ENCODE data around the gene MAPK6.

MAPK6 gene

DNA sequence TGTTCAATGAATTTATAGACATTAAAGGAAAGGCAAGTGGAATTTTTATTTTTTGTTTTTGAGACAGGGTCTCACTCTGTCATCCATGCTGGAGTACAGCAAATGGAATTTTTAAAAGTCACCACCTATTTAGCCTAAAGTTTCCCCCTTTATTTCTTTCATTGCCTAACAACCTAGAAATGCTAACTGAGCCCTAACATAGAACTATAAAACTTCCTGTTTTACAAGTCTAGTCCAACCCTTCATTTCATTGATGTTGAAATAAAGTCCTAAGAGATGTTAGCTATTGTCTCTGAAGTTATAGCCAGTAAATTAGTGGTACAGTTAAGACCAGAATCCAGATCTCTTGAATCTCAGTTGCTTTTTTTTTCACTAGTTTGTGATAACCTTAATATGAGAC is 39.0 kb downstream of the MAPK6 start:
- Histone ChIP-seq H3K4me3 (ENCODE audit: low read depth, low read length) (no peak overlapping the region), H3K27ac (no peak overlapping the region), H3K36me3 (peaks cover 81% of the 10 kb centered on the region), H3K27me3 (ENCODE audit: insufficient read depth, low read depth, severe bottlenecking) (no peaks in the 10 kb centered on the region), H3K9me3 (ENCODE audit: severe bottlenecking) (no peaks in the 10 kb centered on the region)
- TF ChIP-seq, protein P1, sequence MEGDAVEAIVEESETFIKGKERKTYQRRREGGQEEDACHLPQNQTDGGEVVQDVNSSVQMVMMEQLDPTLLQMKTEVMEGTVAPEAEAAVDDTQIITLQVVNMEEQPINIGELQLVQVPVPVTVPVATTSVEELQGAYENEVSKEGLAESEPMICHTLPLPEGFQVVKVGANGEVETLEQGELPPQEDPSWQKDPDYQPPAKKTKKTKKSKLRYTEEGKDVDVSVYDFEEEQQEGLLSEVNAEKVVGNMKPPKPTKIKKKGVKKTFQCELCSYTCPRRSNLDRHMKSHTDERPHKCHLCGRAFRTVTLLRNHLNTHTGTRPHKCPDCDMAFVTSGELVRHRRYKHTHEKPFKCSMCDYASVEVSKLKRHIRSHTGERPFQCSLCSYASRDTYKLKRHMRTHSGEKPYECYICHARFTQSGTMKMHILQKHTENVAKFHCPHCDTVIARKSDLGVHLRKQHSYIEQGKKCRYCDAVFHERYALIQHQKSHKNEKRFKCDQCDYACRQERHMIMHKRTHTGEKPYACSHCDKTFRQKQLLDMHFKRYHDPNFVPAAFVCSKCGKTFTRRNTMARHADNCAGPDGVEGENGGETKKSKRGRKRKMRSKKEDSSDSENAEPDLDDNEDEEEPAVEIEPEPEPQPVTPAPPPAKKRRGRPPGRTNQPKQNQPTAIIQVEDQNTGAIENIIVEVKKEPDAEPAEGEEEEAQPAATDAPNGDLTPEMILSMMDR (IDR thresholded peaks at IDR 0.05; ENCODE audit: low read depth, low read length), result no peak
- no peak for DNase-seq

DNA sequence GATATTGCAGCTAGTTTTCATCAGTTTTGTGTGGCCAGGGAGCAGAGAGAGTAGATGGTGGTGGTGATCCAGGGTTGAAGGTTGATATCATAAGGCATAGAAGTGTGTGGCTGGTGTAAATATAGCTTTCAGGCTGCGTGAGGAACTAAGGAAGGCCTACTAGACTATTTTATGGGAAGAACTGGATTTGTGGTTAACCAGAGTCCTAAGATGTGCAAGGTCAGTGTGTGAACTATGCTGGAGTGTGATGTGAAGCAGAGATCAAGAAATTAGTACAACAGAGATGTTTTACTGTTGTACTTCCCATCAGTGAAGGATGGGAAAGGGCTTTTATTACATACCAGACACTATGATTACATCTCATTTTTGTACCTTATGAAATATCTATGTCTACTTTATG is 41.5 kb downstream of the MAPK6 start:
- no peaks in the 10 kb centered on the region for H3K27me3 ChIP-seq (ENCODE audit: insufficient read depth, low read depth, severe bottlenecking)
- no peak overlapping the region for H3K27ac ChIP-seq
- TF ChIP-seq, protein P1 (IDR thresholded peaks at IDR 0.05; ENCODE audit: low read depth, low read length), result no peak
- no peak for DNase-seq
- peaks cover 75% of the 10 kb centered on the region for H3K36me3 ChIP-seq
- H3K4me3 ChIP-seq (ENCODE audit: low read depth, low read length), result no peak overlapping the region
- no peaks in the 10 kb centered on the region for H3K9me3 ChIP-seq (ENCODE audit: severe bottlenecking)

DNA sequence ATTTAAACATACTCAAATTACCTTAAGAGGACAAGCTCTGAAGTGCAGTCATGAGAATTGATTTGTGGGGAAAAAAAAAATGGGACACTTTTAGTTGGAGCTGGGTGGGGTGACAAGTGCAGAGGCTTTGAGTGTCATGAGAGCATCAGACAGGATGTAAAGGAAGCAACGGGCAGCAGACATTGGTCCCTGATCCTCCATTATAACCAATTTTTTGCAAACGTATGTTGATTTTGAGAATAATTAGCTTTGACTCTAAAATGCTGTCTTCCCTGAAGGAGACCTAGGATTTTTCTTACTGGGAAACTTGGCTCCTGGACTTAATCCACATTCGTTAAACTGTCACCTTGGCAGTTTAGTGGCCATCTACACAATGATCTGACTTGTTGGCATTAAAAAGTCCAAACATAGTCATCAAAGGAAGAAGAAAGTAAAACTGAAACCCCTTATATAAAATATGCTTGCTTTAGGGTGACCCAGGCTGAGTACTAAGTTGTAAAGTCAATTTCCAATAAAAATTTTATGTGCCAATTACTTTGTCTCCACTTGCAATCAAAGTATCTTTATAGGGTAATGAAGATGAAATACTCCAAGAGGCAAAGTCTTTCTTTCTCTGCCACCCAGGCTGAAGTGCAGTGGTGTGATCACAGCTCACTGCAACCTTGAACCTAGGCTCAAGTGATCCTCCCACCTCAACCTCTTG is 48.0 kb downstream of the MAPK6 start:
- H3K27ac ChIP-seq, result no peak overlapping the region
- peaks cover 18% of the 10 kb centered on the region for H3K36me3 ChIP-seq
- DNase-seq, result no peak
- H3K9me3 ChIP-seq (ENCODE audit: severe bottlenecking), result no peaks in the 10 kb centered on the region
- H3K27me3 ChIP-seq (ENCODE audit: insufficient read depth, low read depth, severe bottlenecking), result no peaks in the 10 kb centered on the region
- no peak overlapping the region for H3K4me3 ChIP-seq (ENCODE audit: low read depth, low read length)
- TF ChIP-seq, protein P1 (IDR thresholded peaks at IDR 0.05; ENCODE audit: low read depth, low read length), result no peak

DNA sequence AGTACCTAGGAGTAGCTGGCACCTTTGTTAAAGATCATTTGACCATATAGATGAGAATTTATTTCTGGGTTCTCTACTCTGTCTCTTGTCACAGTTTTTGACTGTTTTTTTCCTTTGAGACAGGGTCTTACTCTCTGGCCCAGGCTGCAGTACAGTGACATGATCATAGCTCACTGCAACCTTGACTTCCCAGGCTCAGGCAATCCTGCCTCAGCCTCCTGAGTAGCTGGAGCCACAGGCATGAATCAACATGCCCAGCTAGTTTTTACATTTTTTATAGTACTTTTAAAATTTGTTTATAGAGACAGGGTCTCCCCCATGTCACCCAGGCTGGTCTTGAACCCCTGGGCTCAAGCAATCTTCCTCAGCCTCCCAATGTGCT is 48.5 kb downstream of the MAPK6 start:
- no peak overlapping the region for H3K27ac ChIP-seq
- no peak for DNase-seq
- no peaks in the 10 kb centered on the region for H3K27me3 ChIP-seq (ENCODE audit: insufficient read depth, low read depth, severe bottlenecking)
- H3K4me3 ChIP-seq (ENCODE audit: low read depth, low read length), result no peak overlapping the region
- TF ChIP-seq, protein P1 (IDR thresholded peaks at IDR 0.05; ENCODE audit: low read depth, low read length), result no peak
- H3K36me3 ChIP-seq, result peaks cover 13% of the 10 kb centered on the region
- H3K9me3 ChIP-seq (ENCODE audit: severe bottlenecking), result no peaks in the 10 kb centered on the region

DNA sequence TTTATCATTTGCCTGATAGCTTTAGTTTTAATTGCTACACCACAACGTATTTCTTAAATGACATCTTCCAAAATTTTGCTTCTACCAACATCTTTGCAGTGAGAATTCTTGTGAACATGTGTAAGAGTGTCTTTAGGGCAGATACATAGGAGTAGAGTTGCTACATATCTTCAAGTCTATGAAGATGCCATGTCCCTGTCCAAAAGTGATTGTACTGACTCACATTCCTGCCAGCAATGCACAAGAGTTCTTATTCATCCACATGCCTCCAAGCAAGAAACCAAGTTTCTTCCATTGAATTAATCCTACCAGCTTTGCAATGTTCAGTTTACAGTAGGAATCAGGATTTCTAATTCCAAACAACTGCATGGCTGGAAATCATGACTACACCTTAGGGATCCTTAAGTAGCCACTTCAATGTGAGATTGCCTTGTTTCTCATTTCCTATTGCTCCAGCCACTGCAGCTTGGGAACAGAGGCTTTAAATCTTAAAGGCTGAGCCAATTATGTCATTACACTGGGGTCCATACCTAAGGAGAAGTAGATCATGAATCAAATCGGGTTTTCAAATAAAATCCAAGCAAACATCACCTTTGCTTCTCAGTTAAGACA is 49.1 kb downstream of the MAPK6 start:
- peaks cover 7% of the 10 kb centered on the region for H3K36me3 ChIP-seq
- H3K27me3 ChIP-seq (ENCODE audit: insufficient read depth, low read depth, severe bottlenecking), result no peaks in the 10 kb centered on the region
- no peak overlapping the region for H3K4me3 ChIP-seq (ENCODE audit: low read depth, low read length)
- TF ChIP-seq, protein P1 (IDR thresholded peaks at IDR 0.05; ENCODE audit: low read depth, low read length), result no peak
- no peaks in the 10 kb centered on the region for H3K9me3 ChIP-seq (ENCODE audit: severe bottlenecking)
- no peak overlapping the region for H3K27ac ChIP-seq
- no peak for DNase-seq
